ENCODE data around the gene ZNF462.

The ZNF462 gene

GRCh38 chr9:106829666-106830408 lies 33.1 kb upstream of the ZNF462 start:
- in situ Hi-C loops (cut with MboI; ENCODE audit: low pct_unique_long_range_greater_than_20kb, low sequenced_read_pairs, unreplicated experiment) = no loop called here
- TF ChIP-seq CTCF (IDR thresholded peaks at IDR 0.05; ENCODE audit: extremely low read depth, insufficient read depth, missing control alignments) = no peak
- no peak for DNase-seq (ENCODE audit: low spot score)

GRCh38 chr9:106830527-106831150 lies 32.3 kb upstream of the ZNF462 start:
- in situ Hi-C loops (cut with MboI; ENCODE audit: low pct_unique_long_range_greater_than_20kb, low sequenced_read_pairs, unreplicated experiment) = no loop called here
- no peak for TF ChIP-seq CTCF (IDR thresholded peaks at IDR 0.05; ENCODE audit: extremely low read depth, insufficient read depth, missing control alignments)
- no peak for DNase-seq (ENCODE audit: low spot score)

GRCh38 chr9:106834888-106835287 lies 28.1 kb upstream of the ZNF462 start:
- in situ Hi-C loops (cut with MboI; ENCODE audit: low pct_unique_long_range_greater_than_20kb, low sequenced_read_pairs, unreplicated experiment) = no loop called here
- DNase-seq (ENCODE audit: low spot score) = no peak
- TF ChIP-seq CTCF (IDR thresholded peaks at IDR 0.05; ENCODE audit: extremely low read depth, insufficient read depth, missing control alignments) = no peak

- no peak for TF ChIP-seq CTCF (IDR thresholded peaks at IDR 0.05; ENCODE audit: extremely low read depth, insufficient read depth, missing control alignments)
- in situ Hi-C loops (cut with MboI; ENCODE audit: low pct_unique_long_range_greater_than_20kb, low sequenced_read_pairs, unreplicated experiment) = no loop called here
- no peak for DNase-seq (ENCODE audit: low spot score)
These were observed 27.1 kb upstream of the ZNF462 start for GRCh38 chr9:106835840-106836239.

- DNase-seq (ENCODE audit: low spot score) = no peak
- in situ Hi-C loops (cut with MboI; ENCODE audit: low pct_unique_long_range_greater_than_20kb, low sequenced_read_pairs, unreplicated experiment) = no loop called here
- no peak for TF ChIP-seq CTCF (IDR thresholded peaks at IDR 0.05; ENCODE audit: extremely low read depth, insufficient read depth, missing control alignments)
These were observed 19.6 kb upstream of the ZNF462 start for GRCh38 chr9:106843371-106843770.

GRCh38 chr9:106846307-106846706 lies 16.7 kb upstream of the ZNF462 start:
- DNase-seq (ENCODE audit: low spot score) = no peak
- TF ChIP-seq CTCF (IDR thresholded peaks at IDR 0.05; ENCODE audit: extremely low read depth, insufficient read depth, missing control alignments) = no peak
- in situ Hi-C loops (cut with MboI; ENCODE audit: low pct_unique_long_range_greater_than_20kb, low sequenced_read_pairs, unreplicated experiment) = no loop called here

Measured in GM13977 (cell line).